ENCODE results near the gene ZBTB22.
A peak's percentile ranks its signal among the peaks of the same experiment; 100 is the strongest.
"Not testable (repeated sequence)": the region's sequence is repeated elsewhere in the genome, so short reads cannot be mapped to it uniquely, and the experiment has no call there.

ZBTB22 gene

GRCh38 chr6:33290459-33290858 is 27.1 kb downstream of the ZBTB22 start:
- H3K4me3 ChIP-seq (ENCODE audit: low read depth, low read length), result peak overlapping the region; percentile 64
- TF ChIP-seq, protein P1, sequence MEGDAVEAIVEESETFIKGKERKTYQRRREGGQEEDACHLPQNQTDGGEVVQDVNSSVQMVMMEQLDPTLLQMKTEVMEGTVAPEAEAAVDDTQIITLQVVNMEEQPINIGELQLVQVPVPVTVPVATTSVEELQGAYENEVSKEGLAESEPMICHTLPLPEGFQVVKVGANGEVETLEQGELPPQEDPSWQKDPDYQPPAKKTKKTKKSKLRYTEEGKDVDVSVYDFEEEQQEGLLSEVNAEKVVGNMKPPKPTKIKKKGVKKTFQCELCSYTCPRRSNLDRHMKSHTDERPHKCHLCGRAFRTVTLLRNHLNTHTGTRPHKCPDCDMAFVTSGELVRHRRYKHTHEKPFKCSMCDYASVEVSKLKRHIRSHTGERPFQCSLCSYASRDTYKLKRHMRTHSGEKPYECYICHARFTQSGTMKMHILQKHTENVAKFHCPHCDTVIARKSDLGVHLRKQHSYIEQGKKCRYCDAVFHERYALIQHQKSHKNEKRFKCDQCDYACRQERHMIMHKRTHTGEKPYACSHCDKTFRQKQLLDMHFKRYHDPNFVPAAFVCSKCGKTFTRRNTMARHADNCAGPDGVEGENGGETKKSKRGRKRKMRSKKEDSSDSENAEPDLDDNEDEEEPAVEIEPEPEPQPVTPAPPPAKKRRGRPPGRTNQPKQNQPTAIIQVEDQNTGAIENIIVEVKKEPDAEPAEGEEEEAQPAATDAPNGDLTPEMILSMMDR (IDR thresholded peaks at IDR 0.05; ENCODE audit: borderline replicate concordance, insufficient read depth, low read depth, low read length), result no peak

DNA sequence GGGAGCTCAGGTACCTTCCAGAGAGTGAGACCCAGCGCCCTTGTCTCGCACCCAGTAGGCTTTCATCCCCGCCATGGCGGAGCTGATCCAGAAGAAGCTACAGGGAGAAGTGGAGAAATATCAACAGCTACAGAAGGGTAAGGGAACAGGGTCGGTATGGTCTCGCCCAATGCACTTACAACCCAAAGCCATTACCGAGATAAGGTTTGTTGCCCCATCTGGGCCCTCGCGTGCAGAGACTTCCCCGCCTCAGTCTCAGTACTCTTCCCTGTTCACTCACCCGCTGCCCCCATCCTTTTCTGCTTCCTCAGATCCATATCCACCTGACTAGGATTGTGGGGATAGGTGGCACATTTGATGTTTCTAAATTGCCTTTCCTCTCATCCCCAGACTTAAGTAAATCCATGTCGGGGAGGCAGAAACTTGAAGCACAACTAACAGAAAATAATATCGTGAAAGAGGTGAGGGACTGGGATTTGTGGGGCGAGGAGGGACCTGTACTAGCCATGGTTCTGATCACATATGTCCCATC is 27.7 kb downstream of the ZBTB22 start:
- TF ChIP-seq, protein P1 (IDR thresholded peaks at IDR 0.05; ENCODE audit: borderline replicate concordance, insufficient read depth, low read depth, low read length), result no peak
- H3K4me3 ChIP-seq (ENCODE audit: low read depth, low read length), result peak overlapping the region; percentile 64

DNA sequence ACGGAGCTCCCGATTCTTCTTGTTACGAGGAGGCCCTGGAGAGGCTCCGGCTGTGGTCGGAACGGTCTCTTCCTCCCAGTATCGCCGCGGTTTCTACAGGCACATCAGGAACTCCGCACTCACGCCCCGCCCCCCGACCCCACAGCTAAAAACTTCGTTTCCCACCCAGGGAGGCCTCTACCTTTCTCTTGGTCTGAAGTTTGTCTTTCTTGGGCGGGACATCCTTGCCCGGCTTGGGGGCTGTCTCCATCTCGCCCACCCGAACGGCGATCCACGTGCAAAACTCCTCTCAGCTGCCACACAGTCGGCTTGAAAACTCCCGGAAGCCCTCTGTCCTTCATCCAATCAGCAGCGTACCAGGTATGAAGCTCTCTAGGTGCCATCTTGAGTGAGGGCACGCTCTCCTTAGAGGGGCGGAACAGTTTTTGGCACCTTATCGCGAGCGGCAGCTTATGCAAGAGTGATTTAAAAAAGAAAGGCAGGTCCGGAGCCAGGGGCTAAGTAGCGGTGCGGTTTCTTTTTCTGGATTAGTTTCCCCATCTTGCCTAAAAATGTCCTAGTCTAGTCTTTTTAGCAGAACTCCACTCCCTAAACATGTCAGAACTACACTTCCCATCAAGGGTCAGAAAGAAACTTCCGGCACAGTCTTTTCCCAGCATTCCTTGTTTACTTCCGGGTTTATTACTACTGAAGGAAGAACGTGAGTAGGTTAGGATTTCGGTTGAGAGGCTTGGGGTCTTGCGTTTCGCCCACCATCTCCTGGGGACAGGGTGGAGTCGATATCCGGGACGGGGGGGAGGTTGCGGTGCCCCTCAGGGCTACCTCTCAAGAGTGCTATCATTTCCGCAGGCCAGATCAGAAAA is 28.4 kb downstream of the ZBTB22 start, which contains the start of the genes PFDN6 and WDR46:
Gene PFDN6, plus strand, starts transcription at position 681 of the 863 bp plus-strand sequence. CDS start 256 bp downstream, outside the sequence.
Gene WDR46, minus strand, starts transcription at position 319 of the 863 bp plus-strand sequence. Its CDS starts 69 bp downstream, at position 250.
- peak within 1 kb of the TSS; percentile 64 for H3K4me3 ChIP-seq (ENCODE audit: low read depth, low read length)
- TF ChIP-seq, protein P1 (IDR thresholded peaks at IDR 0.05; ENCODE audit: borderline replicate concordance, insufficient read depth, low read depth, low read length), result no peak

GRCh38 chr6:33288141-33288920 is 29.2 kb downstream of the ZBTB22 start:
- H3K4me3 ChIP-seq (ENCODE audit: low read depth, low read length), result peak overlapping the region; percentile 64
- TF ChIP-seq, protein P1 (IDR thresholded peaks at IDR 0.05; ENCODE audit: borderline replicate concordance, insufficient read depth, low read depth, low read length), result no peak

GRCh38 chr6:33286946-33287914 is 30.3 kb downstream of the ZBTB22 start:
- TF ChIP-seq, protein P1 (IDR thresholded peaks at IDR 0.05; ENCODE audit: borderline replicate concordance, insufficient read depth, low read depth, low read length), result no peak
- no peak overlapping the region for H3K4me3 ChIP-seq (ENCODE audit: low read depth, low read length)

DNA sequence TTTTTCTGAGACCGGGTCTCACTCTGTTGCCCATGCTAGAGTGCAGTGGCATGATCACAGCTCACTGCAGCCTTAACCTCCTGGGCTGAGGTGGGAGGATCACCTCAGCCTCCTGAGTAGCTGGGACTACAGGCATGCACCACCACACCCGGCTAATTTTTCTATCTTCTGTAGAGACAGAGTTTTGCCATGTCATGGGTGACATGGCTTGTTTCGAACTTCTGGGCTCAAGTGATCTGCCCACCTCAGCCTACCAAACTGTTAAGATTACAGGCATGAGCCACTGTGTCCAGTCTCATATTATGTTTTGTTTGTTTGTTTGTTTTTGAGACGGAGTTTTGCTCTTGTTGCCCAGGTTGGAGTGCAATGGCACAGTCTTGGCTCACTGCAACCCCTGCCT is 32.3 kb downstream of the ZBTB22 start:
- H3K4me3 ChIP-seq (ENCODE audit: low read depth, low read length), result not testable (repeated sequence)
